Raji (cell line): Measurements from ENCODE around the gene PRKCH.

Source experiments
- POLR2A ChIP-seq: IDR thresholded peaks from 2 replicates; pipeline ENCODE4 v1.6.1; 2011; ENCODE audit warnings: low read depth, low read length, control low read depth; ENCODE audit not compliant: insufficient read depth

Gene PRKCH

DNA sequence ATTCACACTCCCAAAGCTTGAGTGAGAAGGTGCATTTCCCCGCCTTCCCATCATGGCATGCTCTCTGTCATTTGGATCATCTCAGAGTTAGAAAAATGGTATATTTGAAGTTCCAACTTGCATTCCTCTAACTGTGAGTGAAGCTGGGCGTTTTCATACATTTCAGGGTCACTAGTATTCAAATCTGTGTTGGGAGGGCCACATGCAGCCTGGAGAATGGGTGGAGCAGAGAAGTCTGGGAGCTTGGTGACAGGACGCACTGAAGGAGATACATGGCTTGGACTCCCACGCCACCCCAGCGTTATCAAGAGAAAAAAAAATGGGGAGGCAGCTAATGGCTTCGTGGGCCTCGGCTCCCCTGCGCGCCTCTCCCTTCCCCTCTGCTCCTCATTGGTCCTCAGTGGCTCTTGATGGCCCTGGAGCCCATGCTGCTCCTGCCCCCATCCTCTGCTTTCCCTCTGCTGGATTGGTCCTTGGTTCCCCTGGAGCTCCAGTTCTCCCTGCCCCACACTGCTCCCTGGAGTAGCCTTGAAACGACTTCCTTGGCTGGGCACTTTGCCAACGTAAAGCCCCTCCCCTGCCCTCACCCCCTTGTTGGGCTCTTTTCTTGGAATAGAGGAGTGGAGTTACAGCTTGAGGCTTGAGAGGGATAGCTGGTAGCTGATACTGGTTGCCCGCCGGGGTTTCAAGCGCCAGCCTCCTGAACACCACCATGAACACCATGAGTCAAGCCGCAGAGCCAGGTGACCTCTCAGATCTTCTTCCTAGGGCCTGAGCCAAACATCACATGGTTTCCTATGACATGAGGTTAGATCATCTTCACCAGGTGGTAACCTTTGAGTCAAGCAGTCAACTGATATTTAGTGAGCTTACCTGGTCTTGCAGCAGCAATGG is 139.6 kb downstream of the PRKCH start:
- TF ChIP-seq POLR2A, result no peak

DNA sequence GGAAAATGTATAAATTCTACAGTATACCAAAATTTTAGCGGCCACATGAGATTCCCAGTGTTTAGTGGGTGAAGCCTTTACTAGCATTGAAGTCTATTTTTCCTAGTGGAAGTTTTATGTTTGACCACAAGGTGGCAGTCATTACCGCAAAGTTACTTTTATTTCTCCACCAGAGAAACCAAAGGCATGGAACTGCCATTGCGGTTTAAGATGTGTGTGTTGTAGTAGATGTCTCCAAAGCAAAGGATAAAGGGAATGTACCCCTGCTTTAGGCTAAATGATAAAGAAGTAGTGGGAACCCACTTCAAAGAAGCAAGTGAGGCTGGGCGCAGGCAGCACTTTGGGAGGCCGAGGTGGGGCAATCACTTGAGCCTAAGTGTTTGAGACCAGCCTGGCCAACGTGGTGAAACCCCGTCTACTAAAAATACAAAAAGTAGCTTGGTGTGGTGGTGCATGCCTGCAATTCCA is 140.5 kb downstream of the PRKCH start:
- no peak for TF ChIP-seq POLR2A

DNA sequence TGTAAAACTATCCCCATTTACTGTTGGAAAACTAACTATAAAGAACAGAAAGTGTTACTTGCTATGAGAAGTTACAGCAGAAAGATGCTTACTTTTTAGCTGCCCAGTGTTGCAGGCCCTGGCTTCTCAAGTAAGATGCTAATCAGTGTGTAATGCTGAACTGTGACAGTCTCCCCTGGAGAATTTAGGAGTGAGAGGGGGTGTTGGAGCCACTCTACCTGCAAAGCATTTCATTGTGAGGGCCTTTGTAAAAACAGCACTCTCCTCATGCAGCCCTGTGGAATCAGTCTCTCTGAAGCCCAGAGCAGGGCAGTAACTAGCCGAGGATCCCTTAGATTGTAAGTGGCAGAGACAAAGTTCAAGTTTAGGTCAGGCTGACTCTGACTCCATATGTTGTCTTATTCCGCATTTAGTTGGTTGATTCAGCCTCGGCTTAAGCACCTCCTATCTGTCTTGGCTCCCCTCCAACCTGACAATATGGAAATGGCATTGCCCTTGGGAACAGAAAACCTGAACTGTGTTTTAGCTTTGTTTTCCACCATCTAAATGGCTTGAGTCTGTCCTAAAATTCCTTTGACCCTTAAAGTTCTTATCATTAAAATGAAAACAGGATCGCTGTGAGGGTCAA is 141.3 kb downstream of the PRKCH start:
- TF ChIP-seq POLR2A, result no peak

DNA sequence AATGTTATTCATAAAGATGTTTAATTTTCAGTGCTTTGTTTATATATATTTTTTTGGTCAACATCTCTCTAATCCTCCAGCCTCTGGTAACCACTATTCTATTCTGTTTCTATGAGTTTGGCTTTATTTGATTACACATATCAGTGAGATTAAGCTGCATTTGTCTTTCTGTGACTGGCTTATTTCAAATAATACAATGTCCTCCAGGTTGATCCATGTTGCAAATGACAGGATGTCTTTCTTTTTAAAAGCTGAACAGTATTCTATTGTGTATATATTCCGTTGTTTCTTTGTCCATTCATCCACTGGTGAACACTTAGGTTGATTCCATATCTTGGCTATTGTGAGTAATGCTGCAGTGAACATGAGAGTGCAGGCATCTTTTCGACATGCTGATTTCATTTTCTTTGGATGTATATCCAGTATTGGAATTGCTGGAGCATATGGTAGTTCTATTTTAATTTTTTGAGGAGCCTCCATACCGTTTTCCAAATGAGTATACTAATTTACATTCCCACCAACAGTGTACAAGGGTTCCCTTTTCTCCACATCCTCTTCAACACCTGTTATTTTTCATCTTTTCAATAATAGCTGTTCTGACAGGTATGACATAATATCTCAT is 142.4 kb downstream of the PRKCH start:
- no peak for TF ChIP-seq POLR2A

DNA sequence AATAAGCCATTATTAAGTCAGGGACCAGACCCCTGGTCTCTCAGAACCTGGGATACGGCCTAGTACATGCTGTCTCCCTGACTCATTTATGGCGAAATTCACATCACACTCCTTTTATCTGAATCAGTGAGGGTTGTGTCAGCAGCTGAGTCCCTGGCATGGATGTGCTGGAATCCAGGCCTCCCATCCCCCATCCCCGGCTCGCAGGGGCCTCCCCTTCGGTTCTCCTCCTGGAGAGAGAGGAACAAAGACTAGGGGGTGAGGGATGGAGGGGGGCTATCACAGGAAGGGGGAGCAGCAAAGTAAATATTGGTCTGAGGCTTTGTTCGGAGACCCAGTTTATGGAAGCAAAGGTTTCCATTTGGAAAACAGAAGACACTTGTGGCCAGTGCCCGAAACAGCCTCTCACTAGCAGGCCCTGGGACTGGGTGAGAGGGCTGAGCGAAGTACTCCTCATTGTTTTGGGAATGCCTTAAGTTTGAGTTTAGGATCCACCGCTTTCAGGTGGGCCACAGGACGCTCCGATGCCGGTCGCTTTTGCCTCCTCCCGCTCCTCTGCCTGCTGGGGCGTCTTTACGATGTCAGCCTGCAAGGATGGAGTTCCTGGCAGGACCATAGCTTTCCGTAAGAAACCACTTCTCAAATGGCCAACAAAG is 145.0 kb downstream of the PRKCH start:
- TF ChIP-seq POLR2A, result no peak

DNA sequence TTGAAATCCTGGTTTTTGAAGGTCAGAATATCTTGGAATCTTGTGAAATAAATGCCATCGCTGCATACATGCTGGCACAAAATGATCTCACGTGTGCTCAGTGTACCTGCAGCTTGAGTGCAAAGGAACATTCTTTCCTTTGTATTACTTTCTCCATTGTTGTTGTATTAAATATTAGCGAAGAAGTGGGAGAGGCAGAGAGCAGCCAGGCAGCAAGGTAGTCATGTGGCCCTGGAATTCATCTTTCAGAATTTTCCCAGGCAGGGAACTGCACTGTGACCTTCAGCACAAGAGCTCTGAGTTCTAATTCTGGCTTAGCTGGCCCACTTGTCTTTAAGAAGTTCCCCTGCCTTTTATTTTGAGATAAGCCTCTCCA is 145.5 kb downstream of the PRKCH start:
- TF ChIP-seq POLR2A, result no peak

DNA sequence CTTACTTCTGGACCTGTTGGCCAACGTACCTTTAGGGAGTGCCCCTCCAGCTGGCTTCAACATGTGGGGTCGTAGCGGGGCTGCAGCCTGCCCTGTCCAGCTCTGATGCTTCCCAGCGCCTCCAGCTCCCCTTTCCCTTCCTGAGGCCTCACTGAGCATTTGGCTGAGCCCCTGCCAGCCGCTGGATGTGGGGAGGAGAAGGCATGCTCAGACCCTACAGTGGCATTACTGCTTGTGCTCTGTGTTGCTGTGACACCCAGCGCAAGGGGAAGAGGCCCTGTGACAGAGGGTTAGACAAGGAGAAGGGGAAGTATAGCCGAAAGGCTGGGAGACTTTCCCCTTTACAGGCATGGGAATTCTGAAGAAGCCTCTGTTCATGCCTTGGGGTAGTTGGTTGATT is 145.9 kb downstream of the PRKCH start:
- no peak for TF ChIP-seq POLR2A

DNA sequence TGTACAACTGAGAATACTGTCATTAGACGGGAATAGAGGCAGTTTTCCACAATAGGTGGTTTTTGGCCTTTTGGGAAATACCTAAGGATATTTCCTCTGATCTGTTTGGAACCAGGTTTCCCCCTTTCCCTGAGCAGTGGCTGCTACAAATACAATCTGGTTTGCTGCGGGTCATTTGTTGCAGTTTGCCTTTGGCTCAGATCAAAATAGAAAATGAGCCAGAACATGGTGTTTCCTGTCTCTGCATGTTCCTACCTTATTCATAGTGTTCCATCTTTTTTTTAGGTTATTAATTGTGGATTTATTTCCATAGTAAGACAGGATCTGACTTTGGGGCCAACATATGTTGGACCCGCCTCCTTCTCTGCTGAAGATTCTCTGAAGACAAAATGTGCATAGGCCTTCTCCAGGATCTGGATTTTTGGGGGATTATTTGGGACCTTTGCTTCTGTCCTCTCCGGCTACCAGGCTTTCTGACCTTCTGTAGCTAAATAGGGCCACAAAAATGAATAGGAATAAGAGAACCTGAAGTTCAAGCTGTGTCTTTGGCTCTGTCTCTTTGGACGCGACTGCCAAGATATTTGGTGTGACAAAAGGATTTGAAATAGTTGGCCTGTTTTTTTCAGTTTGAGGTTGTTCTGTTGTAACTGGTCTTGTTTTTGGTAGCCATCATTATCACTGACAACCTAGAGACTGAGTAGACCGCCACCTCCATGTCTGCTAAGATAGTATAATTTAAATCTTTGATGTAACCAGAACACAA is 146.9 kb downstream of the PRKCH start:
- no peak for TF ChIP-seq POLR2A

DNA sequence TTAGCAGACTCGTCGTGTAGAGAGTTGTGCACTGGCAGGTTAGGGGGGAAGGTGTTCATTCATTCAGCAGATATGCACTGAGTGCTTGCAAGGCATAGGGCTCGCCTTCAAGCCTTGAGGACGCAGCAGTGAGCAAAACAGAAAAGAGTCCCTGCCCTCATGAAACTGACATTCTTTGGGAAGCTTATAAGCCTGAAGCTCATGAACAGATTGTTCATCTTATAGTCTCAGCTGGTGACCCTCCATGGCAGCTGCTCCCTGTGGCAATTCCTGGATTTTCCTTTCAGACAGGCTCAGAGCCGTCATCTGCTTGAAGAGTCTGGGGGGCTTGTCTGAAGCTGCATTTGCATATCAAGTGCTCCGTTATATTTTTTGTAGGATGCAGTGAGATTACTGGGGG is 148.4 kb downstream of the PRKCH start:
- TF ChIP-seq POLR2A, result no peak

DNA sequence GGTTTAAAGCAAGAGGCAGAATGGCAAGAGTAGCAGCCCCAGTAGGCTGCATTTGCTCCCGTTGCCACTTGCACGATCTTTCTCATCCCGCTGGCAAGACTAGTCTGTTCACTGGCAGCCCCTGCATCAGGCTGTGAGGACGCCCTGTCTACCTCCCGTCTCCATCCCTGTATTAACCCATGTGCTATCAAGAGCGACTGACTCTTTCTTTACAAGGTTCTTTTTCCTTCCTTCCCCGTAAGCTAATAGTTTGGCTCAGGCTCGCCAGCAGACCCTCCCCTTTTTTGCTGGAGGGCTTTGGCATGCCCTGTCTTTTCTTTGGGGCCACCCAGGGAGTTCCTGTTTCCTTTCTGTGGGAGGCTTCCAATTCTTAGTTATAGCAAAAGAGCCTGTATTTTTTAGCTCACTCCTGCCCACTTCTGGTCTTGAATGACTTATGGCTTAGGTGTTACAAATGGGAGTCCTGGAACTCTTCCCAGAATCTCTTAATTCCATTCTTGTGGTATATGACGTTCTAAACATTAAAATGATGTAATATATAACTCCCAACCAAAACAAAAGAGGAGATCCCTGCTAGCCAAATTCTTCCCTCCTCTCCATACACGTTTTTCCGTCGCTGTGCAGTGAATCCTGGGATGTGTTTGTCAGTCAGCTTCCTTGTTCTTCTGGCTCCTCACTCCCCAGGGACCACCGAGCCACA is 149.0 kb downstream of the PRKCH start:
- no peak for TF ChIP-seq POLR2A

DNA sequence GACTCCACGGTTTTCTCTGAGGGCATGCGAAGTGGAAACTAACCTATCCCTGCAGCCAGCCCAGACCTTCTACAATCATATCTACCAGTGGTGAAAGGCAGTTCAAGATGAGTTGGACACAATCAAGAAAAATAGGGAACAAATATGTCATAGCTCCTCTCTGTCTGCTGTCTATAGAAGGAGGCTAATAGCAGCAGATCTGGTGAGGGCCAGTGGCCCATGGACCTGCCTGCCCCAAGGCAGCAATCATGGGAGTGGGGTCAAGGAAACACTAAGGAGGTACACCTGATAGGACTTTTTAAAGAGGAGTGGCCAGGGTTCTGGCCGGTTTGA is 149.5 kb downstream of the PRKCH start:
- no peak for TF ChIP-seq POLR2A

DNA sequence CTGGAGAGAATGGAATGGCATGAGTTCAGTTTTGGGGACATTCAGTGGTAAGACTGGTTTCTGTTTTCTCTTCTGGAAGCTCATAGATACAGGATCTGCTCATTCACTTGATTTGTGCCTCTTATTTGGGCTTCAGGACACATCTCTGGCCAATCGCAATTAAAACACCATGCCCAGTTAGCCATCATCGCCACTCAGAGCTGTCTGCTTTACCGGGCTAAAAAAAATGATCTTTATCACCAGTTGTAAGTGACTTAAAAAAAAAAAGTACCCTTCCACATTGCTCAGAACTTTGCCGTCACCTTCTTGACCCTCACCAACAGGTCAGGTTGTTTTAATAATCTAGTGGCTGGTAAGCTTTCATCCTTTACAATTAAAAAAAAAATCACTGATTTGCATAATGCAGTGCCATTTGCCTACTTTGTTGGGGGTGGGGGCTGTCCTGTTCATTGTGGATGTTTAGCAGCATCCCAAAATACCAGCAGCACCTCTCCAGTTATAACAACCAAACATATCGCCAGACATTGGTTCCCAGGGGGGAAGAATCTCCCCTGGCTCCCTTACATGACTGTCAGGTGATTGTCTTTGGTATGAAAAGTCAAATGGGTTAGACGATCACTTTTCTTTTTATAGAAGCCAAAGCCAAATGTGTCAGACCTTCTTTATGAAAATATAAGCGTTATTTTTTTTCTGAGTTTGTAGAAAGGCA is 150.1 kb downstream of the PRKCH start:
- TF ChIP-seq POLR2A, result peak; percentile 50

DNA sequence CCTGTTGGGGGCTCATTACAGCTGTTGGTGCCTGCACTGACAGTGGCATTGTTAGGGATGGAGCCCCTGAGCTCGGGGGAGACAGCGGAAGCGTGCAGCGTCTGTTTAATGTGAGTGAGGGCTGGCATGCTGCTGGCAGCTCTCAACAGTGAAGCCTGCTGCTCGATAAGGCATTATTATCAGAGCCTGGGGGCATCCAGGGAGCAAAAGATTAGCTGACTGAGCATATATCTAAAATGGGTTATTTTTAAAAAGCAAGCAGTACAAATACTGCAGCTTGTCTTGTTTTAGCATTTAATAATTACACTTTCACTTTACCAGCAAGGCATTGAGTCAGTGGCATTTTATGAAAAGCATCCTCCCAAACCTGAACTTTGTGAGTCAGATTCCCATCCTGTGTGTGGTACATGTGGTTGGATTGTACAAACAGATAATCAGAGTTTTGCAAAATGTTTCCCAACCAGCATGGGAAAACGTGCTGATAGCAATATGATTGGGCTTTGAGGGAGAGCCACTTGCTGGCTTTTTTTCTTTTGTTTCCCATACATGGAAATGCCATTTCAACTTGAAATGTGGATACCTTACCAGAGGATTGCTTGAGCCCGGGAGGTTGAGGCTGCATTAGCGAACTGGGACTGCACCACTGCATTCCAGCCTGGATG is 150.8 kb downstream of the PRKCH start:
- TF ChIP-seq POLR2A, result peak; percentile 50
